T-helper 22 cell (primary cell): ENCODE measurements around the gene RFWD3.
"Not testable (repeated sequence)": the region's sequence is repeated elsewhere in the genome, so short reads cannot be mapped to it uniquely, and the experiment has no call there.

Experiments
- DNase-seq: peaks from one replicate; pipeline ENCODE4 v3.0.0-alpha.2; 2020; ENCODE audit warnings: low read depth

Gene RFWD3

DNA sequence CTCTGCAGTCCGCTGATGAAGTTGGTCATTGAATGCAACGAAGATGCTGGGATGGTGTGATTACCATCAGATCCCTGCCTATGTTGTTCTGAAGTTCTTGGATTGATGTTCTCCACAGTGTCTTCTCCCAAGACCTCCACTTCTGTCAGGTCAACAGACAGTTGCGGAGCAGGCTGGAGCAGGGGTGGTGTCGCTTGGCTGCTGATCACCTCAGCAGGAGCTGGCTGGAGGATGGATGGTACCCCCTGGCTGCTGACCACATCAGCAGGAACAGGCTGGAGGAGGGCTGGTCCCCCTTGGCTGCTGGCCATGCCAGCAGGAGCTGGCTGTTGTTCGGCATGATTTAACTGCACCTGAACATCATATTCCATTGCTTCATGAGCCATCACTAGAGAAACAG lies 5.6 kb downstream of the RFWD3 start:
- no peak for DNase-seq

DNA sequence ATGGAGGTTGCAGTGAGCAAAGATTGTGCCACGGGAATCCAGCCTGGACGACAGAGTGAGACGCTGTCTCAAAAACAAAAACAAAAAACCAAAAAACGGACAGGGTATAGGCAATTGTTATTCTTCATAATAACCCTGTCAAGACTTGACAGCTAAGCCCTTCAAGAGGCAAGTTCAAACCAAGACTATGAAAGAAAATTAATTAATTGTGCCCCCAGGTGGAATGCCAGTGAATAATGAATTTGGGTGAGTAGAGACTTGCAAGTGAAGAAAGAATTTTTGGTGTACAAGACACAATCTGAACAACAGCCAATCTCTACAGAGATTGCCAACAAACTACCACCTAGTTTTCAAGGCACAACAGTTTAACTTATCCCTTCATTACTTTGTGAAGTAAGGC lies 6.3 kb downstream of the RFWD3 start:
- DNase-seq = no peak

DNA sequence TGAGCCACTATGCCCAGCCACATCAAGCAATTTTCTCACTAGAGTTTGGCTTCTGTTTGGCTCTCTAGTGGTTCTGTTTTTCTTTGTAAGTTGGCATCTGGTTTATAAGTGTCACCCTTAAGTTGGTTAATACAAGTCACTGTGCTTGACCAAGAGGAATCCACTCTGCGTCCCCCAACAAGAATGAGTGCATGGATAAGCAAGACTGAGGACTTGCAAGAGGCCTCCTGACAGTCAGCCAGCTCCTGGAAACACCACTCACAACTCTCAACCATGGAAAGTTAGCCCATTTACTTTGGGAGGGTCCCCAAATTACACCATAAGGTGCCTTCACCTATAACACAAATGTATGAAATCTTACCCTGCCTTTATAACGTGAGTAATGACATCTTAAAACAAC lies 7.6 kb downstream of the RFWD3 start:
- no peak for DNase-seq

DNA sequence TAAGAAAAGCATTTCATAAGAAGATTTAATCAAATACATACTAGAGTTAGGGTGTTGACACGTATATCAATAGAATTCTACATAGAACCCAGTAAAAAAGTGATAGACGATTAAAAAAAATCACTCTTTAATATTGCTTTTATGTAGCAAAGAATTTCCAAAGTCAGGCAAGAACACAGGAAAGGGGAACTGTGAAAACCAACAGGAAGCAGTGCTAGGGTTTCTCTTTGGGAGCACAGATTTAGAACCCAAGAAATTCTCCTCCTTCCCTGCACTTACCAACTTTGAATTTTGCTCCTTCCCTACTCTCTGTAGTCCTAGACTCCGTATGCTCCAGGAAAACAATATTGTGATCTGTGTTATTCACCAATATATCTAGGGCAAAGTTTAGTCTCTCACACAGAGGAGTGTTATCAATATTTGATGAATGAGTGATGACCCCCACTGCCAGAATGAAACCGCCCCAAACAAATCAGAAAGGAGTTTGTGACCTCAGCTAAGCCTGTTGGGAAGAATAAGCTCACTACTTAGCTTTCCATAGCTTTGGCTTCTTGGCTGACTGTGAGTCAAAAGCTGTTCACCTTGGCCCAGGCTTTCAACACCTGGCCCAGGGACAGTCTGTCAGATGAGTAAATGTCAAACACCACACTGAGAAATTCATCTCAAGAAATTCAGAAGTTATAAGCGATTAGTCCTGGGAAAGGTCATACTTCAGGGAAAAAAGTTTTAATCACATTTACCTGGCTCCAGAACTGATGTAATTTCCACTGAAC lies 8.6 kb downstream of the RFWD3 start:
- DNase-seq = no peak

DNA sequence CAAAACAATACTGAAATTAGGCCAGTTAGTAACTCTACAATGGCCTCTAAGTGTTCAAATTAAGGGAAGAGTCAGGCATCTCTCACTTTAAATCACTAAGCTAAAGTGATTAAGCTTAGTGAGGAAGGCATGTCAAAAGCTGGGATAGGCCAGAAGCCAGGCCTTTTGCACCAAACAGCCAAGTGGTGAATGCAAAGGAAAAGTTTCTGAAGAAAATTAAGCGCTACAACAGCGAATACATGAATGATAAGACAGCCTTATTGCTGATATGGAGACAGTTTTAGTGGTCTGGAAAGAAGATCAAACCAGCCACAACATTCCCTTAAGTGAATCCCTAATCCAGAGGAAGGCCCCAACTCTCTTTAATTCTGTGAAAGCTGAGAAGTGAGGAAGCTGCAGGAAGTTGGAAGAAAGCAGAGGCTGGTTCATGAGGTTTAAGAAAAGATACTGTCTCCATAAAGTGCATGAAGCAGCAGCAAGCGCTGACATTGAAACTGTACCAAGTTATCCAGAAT lies 12.1 kb downstream of the RFWD3 start:
- DNase-seq = no peak

DNA sequence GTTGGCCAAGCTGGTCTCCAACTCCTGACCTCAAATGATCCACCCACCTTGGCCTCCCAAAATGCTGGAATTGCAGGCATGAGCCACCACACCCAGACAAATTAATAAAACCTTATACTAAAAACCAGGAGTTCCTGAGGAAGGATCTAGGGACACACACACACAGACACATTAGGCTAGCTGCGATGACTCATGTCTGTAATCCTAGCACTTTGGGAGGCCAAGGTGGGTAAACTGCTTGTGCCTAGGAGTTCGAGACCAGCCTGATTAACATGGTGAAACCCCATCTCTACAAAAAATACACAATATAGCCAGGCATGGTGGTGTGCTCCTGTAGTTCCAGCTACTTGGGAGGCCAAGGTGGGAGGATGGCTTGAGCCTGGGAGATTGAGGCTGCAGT lies 13.8 kb downstream of the RFWD3 start:
- DNase-seq = not testable (repeated sequence)

DNA sequence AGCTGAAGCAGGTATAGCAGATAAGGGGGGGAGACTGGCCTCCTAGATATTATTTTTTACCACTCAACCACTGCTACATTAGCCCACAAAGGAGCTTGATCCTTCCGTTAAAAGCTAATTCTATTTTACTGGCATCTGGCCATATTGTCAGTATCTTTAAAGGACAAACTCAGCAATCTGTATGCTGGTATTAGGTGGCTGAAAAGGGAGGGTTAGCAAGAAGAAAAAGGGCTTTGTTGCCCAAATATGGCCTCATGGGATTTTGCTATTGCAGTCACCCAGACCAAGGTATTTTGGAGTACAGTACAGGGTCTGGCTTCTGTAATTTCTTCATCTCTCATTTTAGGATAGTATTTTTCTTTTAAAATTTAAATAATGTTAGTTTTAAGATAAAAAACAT lies 14.4 kb downstream of the RFWD3 start:
- no peak for DNase-seq

DNA sequence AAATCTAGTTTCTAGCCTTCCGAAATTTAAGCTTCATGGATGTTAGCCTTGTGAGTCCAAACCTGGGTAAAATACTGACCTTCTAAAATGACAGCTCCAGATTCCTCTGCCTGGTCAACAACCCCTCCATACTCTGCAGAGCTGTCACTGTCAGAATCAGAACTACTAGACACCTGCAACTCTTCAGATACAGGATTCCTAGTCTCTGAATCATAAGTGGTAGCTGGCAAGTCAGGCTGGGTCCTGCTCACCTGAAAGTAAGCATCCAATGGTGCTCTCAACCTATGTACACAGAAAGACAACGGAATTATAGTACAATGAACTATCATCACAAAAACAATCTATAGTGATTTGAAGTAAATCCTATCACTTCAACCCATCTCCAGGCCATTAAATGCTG lies 14.8 kb downstream of the RFWD3 start:
- DNase-seq = no peak

DNA sequence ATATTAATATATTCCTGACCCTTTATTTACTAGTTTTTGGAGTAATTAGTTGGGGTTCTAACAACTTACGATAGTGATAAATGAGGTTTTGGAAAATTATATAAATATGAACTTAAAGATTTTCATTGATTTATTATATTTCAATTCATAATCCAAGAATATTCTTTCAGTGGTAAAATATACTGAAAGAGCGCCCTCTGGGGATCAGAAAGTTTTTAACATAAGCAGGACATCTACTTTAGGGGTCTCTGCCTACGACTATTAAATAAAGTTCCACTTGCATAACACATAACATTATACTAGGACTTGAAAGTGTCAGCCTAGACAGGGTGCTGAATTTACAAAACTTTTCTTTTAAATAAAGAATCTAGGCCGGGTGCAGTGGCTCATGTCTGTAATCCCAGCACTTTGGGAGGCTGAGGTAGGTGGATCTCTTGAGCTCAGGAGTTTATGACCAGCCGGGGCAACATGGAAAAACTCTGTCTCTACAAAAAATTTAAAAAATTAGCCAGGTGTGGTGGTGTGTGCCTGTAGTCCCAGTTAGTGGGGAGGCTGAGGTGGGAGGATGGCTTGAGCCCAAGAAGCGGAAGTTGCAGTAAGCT lies 15.6 kb downstream of the RFWD3 start:
- no peak for DNase-seq

DNA sequence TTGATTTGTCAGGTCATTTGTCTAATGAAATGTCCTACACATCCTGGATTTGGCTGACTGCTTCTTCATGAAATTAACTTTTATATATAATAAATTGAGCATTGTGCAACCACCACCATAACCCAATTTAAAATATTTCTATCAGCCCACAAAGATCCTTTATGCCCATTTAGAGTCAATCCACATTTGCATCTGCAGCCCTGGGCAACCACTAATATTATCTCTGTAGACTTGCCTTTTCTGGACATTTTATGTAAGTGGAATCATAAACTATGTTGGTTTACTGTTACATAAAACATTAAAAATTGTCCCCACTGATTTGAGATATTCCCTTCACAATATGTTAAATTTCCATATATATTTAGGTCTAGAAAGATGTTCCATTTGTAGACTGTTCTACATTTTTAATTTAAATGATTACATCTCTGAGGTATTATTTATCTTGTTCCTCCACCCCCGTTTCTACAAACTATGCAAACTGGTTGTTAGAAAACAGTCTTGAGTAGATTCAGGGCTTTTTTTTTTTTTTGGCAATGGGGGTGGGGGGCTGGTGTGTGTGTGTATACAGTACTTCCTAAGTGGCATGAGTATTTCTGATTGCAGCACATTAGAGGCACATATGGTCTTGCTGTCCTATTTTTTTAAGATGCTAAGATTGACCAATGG lies 16.7 kb downstream of the RFWD3 start:
- DNase-seq = no peak

DNA sequence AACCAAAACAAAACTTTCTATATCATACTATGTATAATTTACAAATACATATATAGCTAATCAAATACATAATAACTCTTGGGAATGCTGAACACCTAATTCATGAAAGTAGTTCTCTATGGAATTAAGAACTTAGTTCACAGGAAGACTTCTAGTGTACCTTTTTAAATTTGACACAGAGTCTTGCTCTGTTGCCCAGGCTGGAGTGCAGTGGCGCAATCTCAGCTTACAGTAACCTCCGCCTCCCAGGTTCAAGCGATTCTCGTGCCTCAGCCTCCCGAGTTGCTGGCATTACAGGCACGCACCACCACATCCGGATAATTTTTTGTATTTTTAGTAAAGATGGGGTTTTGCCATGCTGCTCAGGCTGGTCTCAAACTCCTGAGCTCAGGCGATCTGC lies 24.7 kb downstream of the RFWD3 start:
- DNase-seq = no peak

DNA sequence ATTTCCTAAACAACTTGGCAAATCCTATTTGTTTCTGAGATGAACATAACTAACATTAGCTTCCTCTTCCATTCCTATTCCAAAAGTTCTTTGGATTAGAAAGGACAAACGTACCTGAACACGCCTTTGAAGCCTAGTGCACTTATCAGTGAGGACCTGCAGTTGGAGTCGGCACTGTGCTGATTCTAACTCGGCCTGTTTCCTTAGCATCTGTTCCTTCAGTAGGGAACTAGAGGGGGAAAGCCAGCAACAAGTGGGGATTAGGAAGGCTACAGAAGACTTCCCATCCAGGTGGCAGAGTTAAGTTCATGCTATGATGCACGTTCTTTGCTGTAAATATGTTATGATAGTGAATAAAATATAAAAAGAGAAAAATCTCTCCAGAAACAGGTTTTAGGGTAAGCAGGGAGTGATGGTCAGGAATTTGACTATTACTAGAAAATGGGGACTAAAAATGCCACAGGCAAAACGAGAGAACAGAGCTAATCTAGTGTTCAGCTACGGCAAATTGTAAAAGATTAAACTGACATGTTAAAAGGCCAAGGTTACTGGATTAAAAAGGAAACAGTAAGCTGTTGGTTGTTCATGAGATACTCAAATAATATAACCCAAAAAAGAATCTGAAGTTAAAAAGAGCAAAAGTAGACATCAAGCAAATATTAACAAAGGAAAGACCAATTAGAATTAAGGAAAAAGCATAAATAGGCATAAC lies 28.8 kb downstream of the RFWD3 start:
- DNase-seq = no peak

DNA sequence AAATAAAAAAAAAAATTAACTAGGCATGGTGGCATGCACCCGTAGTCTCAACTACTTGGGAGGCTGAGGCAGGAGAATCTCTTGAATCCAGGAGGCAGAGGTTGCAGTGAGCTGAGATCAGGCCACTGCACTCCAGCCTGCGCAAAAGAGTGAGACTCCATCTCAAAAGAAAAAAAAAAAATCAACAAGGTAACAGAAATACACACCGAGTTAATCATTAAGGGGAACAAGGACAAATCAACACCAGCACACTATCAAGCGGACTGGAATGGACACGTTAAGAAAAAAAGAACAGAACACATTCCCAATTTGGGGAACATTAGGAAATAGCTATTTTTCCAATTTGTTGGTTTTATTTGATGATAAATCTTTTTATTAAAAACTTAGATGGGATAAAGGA lies 31.4 kb downstream of the RFWD3 start:
- no peak for DNase-seq

DNA sequence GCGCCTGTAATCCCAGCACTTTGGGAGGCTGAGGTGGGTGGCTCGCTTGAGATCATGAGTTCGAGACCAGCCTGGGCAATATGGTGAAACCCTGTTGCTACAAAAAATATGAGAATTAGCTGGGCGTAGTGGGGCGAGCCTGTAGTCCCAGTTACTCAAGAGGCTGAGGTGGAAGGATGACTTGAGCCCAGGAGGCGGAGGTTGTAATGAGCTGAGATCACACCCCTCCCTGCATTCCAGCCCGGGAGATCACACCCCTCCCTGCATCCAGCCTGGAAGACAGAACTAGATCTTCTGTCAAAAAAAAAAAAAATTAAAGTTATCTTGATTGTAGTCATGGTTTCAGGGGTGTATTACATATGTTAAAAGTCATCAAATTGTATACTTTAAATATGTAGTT lies 33.0 kb downstream of the RFWD3 start:
- DNase-seq = no peak

DNA sequence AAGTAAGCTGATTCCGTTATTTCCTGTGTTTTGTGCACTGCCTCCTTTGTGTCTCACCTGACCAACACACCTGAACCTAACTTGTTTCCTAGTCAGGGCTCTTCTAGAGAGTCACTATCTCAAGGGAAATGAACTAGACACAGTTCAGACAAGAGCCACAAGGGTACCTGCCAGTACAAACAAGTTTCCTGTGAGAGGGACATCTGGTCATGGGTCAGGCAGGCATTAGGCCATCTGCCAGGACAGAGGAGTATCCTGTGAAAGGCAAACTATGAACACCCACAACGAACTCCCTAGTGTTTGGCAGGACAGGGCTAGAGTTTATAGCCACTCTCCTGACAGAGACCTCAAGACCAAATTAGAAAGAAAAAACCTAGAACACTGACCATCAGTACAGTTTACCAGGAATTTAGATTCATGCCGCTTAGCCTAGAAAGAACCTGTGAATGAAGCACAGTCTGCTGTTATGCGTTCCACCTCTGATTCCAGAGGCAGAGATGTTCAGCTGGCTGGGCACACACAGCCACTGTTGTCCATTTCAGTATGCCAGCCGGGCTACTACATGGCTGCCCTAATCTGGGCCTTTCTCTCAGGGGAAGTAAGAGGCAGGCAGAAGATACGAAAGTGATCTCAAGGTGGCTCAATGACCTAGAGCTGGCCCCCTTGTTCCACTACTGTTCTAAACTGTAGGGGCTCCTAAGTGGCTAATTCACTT lies 39.0 kb downstream of the RFWD3 start:
- no peak for DNase-seq

DNA sequence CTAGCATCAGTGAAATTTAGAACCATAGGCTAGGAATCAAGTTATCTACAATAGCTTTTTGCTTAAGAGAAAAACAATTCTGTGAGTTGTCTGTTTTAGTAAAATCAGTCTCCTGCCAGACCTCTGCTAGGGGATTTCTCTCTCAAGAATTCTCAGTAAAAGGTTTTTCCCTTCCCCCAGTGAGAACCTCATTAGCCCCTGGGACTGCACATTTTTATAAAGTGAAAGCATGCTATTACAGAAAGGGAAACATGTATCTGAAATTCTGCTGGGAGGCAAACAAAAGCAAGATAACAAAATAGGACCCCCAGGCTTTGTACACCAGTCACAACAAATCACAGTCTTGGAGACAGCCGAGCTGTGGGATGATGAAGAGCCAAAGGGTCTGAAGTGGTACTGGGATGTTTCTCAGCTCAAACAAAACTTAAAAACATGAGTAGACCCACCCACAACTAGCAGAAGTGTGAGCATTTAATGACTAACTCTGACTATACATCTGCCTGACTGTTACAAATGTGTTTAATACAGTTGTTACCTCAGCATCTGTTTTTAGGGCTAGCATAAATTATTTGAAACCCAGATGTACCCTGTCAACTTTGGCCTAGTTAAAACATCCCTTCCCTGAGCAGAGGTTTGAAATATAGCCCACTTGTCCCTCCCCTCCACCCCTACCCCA lies 39.8 kb downstream of the RFWD3 start:
- DNase-seq = no peak

DNA sequence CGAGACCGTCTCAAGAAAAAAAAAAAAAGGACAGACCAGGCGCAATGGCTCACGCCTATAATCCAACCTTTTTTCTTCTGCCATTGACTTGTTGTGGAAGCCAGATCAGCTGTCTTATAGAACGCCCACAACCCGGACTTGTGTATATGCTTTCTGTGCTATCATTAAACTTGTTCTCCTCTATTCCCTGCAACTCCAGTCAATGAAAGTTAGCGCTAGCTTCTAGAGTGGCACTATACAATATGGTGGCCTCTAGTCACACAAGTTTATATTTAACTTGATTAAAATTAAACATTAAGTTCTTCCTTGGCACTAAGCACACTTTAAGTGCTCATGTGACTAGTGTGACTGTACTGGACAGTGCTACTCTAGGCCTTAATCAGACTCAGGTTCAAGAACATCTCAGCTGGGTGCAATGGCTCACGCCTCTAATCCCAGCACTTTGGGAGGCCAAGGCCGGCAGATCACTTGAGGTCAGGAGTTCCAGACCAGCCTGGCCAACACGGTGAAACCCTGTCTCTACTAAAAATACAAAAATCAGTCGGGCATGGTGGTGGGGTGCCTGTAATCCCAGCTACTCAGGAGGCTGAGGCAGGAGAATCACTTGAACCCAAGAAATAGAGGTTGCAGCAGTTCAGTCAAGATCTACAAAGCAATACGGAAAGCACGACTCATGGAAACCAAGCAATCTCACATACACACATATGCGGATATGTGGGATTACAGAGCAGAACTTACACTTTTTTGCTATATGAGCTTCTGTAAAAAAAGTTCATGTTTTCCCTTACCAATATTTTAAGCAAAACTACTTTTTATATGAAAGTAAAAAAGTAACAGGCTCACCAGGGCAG lies 41.0 kb downstream of the RFWD3 start:
- no peak for DNase-seq

DNA sequence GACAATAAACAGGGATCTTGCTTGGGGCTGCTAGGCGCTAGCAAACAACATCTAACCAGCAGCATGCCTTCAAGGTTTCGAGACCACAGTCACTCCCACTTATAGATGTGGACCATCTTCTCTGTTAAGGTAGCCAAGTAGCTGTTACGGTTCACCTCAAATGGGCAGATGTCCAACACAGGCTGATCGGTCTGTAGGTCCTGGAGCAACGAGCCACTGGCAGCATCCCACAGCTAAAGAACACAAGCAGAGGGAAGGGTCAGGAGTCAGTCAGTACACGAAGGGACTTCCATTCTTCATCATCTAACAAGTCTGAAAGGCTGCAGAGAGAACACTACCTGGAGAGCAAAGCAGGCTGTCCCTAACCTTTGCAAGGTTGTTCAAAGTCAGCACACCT lies 42.8 kb downstream of the RFWD3 start:
- no peak for DNase-seq

DNA sequence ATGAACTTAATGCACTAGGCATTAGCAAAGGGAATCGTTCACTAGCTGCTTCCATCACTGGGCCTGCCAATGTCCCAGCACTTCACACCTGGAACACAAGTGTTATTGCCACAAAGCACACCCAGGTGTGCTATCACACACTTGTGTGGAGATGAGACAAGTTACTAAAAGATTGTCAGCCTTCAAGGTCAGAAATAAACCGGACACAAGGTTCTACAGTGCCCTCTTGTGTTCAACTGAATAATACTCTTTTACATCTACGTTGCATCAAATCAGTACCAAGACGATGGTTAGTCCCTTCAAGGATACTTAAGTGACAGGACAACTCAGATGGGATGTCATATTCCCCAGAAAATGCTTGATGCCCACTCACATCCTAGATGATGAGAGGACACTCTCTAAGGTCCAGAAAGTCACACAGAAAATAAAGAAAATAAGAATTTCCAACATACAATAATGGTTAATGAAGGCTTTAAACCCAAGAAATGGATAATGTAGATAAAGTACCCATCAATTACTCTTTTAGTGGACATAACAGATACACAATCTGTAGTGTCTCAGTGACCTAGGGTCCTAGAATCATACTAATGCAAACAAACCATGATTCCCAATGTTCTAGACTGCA lies 43.4 kb downstream of the RFWD3 start:
- DNase-seq = no peak

DNA sequence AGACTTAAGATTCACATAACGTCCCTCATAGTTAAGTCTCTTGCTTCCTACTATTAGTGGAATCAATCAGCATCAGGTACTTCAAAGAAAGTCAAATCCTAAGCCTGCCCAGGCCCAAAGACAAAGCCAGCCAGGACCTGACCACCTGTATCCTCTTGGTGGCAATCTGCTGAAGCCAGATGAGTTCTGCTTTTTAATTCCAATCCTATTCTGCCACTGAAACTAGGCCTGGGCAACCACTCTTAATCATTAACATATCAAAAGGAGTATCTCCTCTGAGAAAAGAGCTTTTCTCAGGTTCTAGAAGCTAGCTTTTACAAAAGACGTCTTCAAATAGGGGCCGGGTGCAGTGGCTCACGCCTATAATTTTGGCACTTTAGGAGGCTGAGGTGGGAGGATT lies 44.7 kb downstream of the RFWD3 start:
- DNase-seq = no peak
